Activated gamma-delta T cell (primary cell): ENCODE data around the gene ZNF442.
"Not testable (repeated sequence)": the region's sequence is repeated elsewhere in the genome, so short reads cannot be mapped to it uniquely, and the experiment has no call there.

ENCODE experiments used
- DNase-seq: peaks from one replicate; lab custom pipeline; 2025; lab: John Stamatoyannopoulos, UW

ZNF442 gene

GRCh38 chr19:12330340-12330739 is 35.1 kb downstream of the ZNF442 start:
- no peak for DNase-seq

GRCh38 chr19:12325690-12326089 is 39.8 kb downstream of the ZNF442 start:
- DNase-seq: no peak

- no peak for DNase-seq
Observed at GRCh38 chr19:12318782-12319413, 46.6 kb downstream of the ZNF442 start.

GRCh38 chr19:12314553-12314952 is 50.9 kb downstream of the ZNF442 start:
- no peak for DNase-seq

GRCh38 chr19:12308891-12309290 is 56.6 kb downstream of the ZNF442 start:
- DNase-seq: not testable (repeated sequence)
